ENCODE results near the gene C1orf50.

The C1orf50 gene

GRCh38 chr1:42793824-42794223 lies 26.8 kb downstream of the C1orf50 start:
- no peak overlapping the region for H3K27ac ChIP-seq
- H3K4me3 ChIP-seq: no peak overlapping the region
- H3K9me3 ChIP-seq: no peaks in the 10 kb centered on the region
- no peaks in the 10 kb centered on the region for H3K4me1 ChIP-seq
- no peaks in the 10 kb centered on the region for H3K27me3 ChIP-seq
- intact Hi-C loops (cut with DNase I; ENCODE audit: low total_unique reads): no loop called here
- no peak for TF ChIP-seq CTCF (IDR thresholded peaks at IDR 0.05)
- H3K36me3 ChIP-seq: no peaks in the 10 kb centered on the region
- peak in 1 of 2 donors; percentile 61 for DNase-seq

- DNase-seq: no peak
- Histone ChIP-seq H3K36me3 (no peaks in the 10 kb centered on the region), H3K4me3 (no peak overlapping the region), H3K9me3 (no peaks in the 10 kb centered on the region), H3K27me3 (no peaks in the 10 kb centered on the region), H3K27ac (no peak overlapping the region), H3K4me1 (no peaks in the 10 kb centered on the region)
- intact Hi-C loops (cut with DNase I; ENCODE audit: low total_unique reads): no loop called here
- TF ChIP-seq CTCF (IDR thresholded peaks at IDR 0.05): no peak
Measured at GRCh38 chr1:42797414-42797813, 30.4 kb downstream of the C1orf50 start.

- no peak for TF ChIP-seq CTCF (IDR thresholded peaks at IDR 0.05)
- DNase-seq: no peak
- Histone ChIP-seq H3K9me3 (no peaks in the 10 kb centered on the region), H3K27ac (no peak overlapping the region), H3K4me1 (no peaks in the 10 kb centered on the region), H3K27me3 (no peaks in the 10 kb centered on the region), H3K4me3 (no peak overlapping the region), H3K36me3 (no peaks in the 10 kb centered on the region)
- intact Hi-C loops (cut with DNase I; ENCODE audit: low total_unique reads): no loop called here
Measured at GRCh38 chr1:42797979-42798378, 30.9 kb downstream of the C1orf50 start.

GRCh38 chr1:42801832-42802473 lies 34.9 kb downstream of the C1orf50 start:
- DNase-seq: no peak
- no peak overlapping the region for H3K27ac ChIP-seq
- peaks cover 5 to 21% (median 7%) of the 10 kb centered on the region in 3 donors for H3K36me3 ChIP-seq

GRCh38 chr1:42806171-42806570 lies 39.1 kb downstream of the C1orf50 start:
- H3K4me1 ChIP-seq: no peaks in the 10 kb centered on the region
- H3K27me3 ChIP-seq: no peaks in the 10 kb centered on the region
- no peak overlapping the region for H3K27ac ChIP-seq
- DNase-seq: no peak
- H3K36me3 ChIP-seq: peaks cover 13 to 34% (median 21%) of the 10 kb centered on the region in 3 donors
- no peak overlapping the region for H3K4me3 ChIP-seq
- intact Hi-C loops (cut with DNase I; ENCODE audit: low total_unique reads): no loop called here
- no peak for TF ChIP-seq CTCF (IDR thresholded peaks at IDR 0.05)
- H3K9me3 ChIP-seq: no peaks in the 10 kb centered on the region

More at GRCh38 chr1:42801832-42802473, 34.9 kb downstream of the C1orf50 start:
- H3K4me3 ChIP-seq: no peak overlapping the region
- no peak for TF ChIP-seq CTCF (IDR thresholded peaks at IDR 0.05)
- H3K27me3 ChIP-seq: no peaks in the 10 kb centered on the region
- intact Hi-C loops (cut with DNase I; ENCODE audit: low total_unique reads): no loop called here
- no peaks in the 10 kb centered on the region for H3K9me3 ChIP-seq
- no peaks in the 10 kb centered on the region for H3K4me1 ChIP-seq

- TF ChIP-seq CTCF (IDR thresholded peaks at IDR 0.05): no peak
- no peaks in the 10 kb centered on the region for H3K9me3 ChIP-seq
- intact Hi-C loops (cut with DNase I; ENCODE audit: low total_unique reads): no loop called here
- DNase-seq: no peak
- no peak overlapping the region for H3K4me3 ChIP-seq
- H3K27me3 ChIP-seq: no peaks in the 10 kb centered on the region
- peaks cover 13 to 38% (median 22%) of the 10 kb centered on the region in 3 donors for H3K36me3 ChIP-seq
- H3K4me1 ChIP-seq: no peaks in the 10 kb centered on the region
- no peak overlapping the region for H3K27ac ChIP-seq
Measured at GRCh38 chr1:42806593-42806992, 39.5 kb downstream of the C1orf50 start.

All from tibial artery (tissue), 4 donors.